Mammary epithelial cell (primary cell): ENCODE data around the gene GLCCI1.

ENCODE experiments used
- EZH2 ChIP-seq: IDR thresholded peaks from 2 replicates; pipeline ENCODE4 v1.6.1; 2012; ENCODE audit warnings: low read length, inconsistent platforms, borderline replicate concordance
- TF ChIP-seq, protein P1 (sequence below), 2 donors: IDR thresholded peaks in 1 of 2; conservative IDR thresholded peaks in 1 of 2; 2 replicates each; pipeline ENCODE4 v1.5.1; 2011 to 2012; ENCODE audit warnings: inconsistent platforms in 2 of 2, low read length in 2 of 2, mild to moderate bottlenecking in 2 of 2, control low read depth in 1 of 2, low read depth in 1 of 2; ENCODE audit not compliant: insufficient read depth in 1 of 2; ENCODE audit errors: extremely low read depth in 1 of 2

GRCh38 chr7:7971308-7972040, 2.9 kb downstream of the GLCCI1 start:
- TF ChIP-seq, protein P1, sequence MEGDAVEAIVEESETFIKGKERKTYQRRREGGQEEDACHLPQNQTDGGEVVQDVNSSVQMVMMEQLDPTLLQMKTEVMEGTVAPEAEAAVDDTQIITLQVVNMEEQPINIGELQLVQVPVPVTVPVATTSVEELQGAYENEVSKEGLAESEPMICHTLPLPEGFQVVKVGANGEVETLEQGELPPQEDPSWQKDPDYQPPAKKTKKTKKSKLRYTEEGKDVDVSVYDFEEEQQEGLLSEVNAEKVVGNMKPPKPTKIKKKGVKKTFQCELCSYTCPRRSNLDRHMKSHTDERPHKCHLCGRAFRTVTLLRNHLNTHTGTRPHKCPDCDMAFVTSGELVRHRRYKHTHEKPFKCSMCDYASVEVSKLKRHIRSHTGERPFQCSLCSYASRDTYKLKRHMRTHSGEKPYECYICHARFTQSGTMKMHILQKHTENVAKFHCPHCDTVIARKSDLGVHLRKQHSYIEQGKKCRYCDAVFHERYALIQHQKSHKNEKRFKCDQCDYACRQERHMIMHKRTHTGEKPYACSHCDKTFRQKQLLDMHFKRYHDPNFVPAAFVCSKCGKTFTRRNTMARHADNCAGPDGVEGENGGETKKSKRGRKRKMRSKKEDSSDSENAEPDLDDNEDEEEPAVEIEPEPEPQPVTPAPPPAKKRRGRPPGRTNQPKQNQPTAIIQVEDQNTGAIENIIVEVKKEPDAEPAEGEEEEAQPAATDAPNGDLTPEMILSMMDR (conservative IDR thresholded peaks at IDR 0.05 in 1 of 2, IDR thresholded peaks at IDR 0.05 in 1 of 2; ENCODE audit: extremely low read depth in 1 of 2, insufficient read depth in 1 of 2, low read depth in 1 of 2, low read length in 2 of 2) = no peak
- no peak for TF ChIP-seq EZH2
